ENCODE data around the gene RTN4IP1. TPM values are rescaled to one million over a fixed set of nuclear protein-coding genes. Genes with fewer than 3 reads are reported as not detected.

RTN4IP1 gene
- total RNA-seq, 2 experiments from 2014 or later, result 8.4 to 9.6 TPM

DNA sequence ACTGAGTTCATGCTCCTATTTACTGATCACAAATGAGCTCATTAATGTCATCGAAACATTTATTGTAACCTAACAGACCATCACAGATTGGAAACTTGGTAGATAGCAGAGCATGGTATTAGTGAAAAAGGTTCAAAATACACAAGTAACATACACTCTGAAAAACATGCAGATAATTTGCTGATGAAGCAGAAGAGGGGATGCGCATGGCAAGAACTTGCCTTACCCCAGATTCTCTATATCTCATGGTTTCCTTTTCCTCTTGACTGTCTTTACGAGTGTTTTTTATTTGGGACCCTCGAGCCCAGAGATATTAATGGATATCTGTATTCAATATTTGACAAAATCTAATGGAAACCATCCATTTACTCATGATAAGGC is 37.7 kb upstream of the RTN4IP1 start:
- H3K4me3 Mint-ChIP-seq, result no peak overlapping the region
- intact Hi-C loops (cut with micrococcal nuclease), result no loop called here
- peaks cover 3% of the 10 kb centered on the region for H3K4me1 Mint-ChIP-seq (ENCODE audit: low read depth)
- H3K27ac Mint-ChIP-seq, result no peak overlapping the region
- DNase-seq, result no peak
- POLR2A ChIA-PET, result no interaction called here
- H3K36me3 Mint-ChIP-seq (ENCODE audit: low read depth), result peaks cover 29% of the 10 kb centered on the region
- no peaks in the 10 kb centered on the region for H3K9me3 Mint-ChIP-seq
- TF ChIP-seq, protein P1, sequence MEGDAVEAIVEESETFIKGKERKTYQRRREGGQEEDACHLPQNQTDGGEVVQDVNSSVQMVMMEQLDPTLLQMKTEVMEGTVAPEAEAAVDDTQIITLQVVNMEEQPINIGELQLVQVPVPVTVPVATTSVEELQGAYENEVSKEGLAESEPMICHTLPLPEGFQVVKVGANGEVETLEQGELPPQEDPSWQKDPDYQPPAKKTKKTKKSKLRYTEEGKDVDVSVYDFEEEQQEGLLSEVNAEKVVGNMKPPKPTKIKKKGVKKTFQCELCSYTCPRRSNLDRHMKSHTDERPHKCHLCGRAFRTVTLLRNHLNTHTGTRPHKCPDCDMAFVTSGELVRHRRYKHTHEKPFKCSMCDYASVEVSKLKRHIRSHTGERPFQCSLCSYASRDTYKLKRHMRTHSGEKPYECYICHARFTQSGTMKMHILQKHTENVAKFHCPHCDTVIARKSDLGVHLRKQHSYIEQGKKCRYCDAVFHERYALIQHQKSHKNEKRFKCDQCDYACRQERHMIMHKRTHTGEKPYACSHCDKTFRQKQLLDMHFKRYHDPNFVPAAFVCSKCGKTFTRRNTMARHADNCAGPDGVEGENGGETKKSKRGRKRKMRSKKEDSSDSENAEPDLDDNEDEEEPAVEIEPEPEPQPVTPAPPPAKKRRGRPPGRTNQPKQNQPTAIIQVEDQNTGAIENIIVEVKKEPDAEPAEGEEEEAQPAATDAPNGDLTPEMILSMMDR (IDR thresholded peaks at IDR 0.05), result no peak
- no peak for ATAC-seq
- CTCF ChIA-PET, result no interaction called here
- no peaks in the 10 kb centered on the region for H3K27me3 Mint-ChIP-seq

DNA sequence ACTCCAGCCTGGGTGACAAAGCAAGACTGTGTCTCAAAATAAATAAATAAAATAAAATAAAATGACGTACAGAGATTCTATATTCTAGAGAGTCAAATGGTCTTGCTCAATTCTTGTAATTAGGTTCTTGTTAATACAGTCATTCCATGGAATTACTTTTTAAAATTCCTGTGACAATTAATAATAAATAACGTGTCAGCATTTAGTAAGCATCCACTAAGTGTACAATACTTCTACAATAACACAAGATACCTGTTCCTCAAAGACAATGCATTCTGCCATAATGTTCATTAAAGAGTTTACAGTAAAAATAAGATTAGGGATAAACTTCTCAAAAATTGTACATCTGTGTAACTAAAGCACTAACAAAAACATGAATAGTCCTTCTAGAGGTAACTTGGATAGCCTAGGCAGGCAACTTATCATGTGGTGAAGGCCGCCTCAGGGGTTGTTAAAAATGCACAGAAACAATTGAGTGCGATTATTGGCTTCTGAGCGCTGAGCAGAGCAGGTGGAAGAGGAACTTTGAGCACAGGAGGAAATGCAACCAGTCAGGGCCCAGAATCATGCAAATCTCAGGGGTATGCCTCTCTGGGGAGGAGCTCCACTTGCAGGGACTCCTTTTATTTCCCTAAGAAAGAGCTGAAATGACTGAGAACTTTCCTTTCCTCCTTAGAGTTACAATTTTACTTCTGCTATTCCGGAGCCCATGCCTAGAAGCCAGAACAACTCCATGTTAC is 37.2 kb upstream of the RTN4IP1 start:
- DNase-seq (no peak), ATAC-seq (no peak)
- peaks cover 3% of the 10 kb centered on the region for H3K4me1 Mint-ChIP-seq (ENCODE audit: low read depth)
- POLR2A ChIA-PET, result no interaction called here
- H3K4me3 Mint-ChIP-seq, result no peak overlapping the region
- intact Hi-C loops (cut with micrococcal nuclease), result no loop called here
- H3K27ac Mint-ChIP-seq, result no peak overlapping the region
- CTCF ChIA-PET, result no interaction called here
- no peaks in the 10 kb centered on the region for H3K9me3 Mint-ChIP-seq
- H3K36me3 Mint-ChIP-seq (ENCODE audit: low read depth), result peaks cover 30% of the 10 kb centered on the region
- TF ChIP-seq, protein P1 (IDR thresholded peaks at IDR 0.05), result no peak
- no peaks in the 10 kb centered on the region for H3K27me3 Mint-ChIP-seq

DNA sequence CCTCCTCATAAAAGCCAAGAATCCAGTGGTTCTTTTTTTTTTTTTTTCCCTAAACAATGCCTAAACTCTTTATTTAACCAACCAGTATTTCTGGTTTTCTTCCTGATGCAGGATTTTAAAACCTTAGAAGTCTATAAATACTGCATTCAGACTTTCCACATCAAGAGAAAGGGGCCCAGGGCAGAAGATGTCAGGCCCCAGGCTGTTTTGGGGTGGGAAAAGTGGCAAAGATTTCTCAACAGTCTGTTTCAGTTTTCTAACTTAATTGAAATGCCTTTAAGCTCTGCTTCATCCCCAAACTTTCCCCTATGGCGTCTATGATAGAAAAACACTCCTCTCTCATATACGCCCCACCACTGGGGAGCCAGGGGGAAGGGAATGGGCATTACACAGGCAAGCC is 33.2 kb upstream of the RTN4IP1 start:
- DNase-seq (no peak), ATAC-seq (no peak)
- peaks cover 8% of the 10 kb centered on the region for H3K9me3 Mint-ChIP-seq
- H3K4me1 Mint-ChIP-seq (ENCODE audit: low read depth), result peaks cover 3% of the 10 kb centered on the region
- ChIA-PET CTCF (interaction anchor here (1.2 kb wide), 1 partner anchor 317 kb away, joined by 3 read pairs; no protein-coding TSS in a partner anchor), POLR2A (no interaction called here)
- no peak overlapping the region for H3K4me3 Mint-ChIP-seq
- TF ChIP-seq, protein P1 (IDR thresholded peaks at IDR 0.05), result no peak
- peaks cover 60% of the 10 kb centered on the region for H3K36me3 Mint-ChIP-seq (ENCODE audit: low read depth)
- no peaks in the 10 kb centered on the region for H3K27me3 Mint-ChIP-seq
- no peak overlapping the region for H3K27ac Mint-ChIP-seq
- intact Hi-C loops (cut with micrococcal nuclease), result no loop called here

DNA sequence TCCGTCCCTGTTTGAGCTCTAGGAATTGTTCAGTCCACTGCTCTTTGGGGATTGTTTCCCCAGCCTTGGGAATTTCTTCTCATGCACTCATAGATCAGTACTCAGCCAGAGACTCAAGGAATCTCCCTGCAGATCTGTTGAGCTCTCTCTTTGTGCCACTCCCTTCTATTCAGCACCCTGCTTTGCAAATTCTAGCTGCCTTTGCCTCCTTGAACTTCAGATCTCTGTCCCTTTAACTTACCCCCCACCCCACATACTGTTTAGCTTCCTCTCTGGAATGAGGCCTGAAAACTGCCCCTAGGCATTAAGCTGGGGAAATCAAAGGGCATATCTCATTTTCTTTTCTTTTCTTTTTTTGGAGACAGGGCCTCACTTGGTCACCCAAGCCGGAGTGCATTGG is 30.6 kb upstream of the RTN4IP1 start:
- Mint-ChIP-seq H3K9me3 (peaks cover 8% of the 10 kb centered on the region), H3K27me3 (no peaks in the 10 kb centered on the region), H3K4me1 (ENCODE audit: low read depth) (peaks cover 3% of the 10 kb centered on the region), H3K36me3 (ENCODE audit: low read depth) (peaks cover 73% of the 10 kb centered on the region), H3K4me3 (no peak overlapping the region), H3K27ac (no peak overlapping the region)
- no peak for DNase-seq
- intact Hi-C loops (cut with micrococcal nuclease), result no loop called here
- TF ChIP-seq, protein P1 (IDR thresholded peaks at IDR 0.05), result no peak
- ChIA-PET POLR2A (no interaction called here), CTCF (interaction anchor here (0.8 kb wide), 1 partner anchor 52 kb away, joined by 4 read pairs; no protein-coding TSS in a partner anchor)
- ATAC-seq, result no peak

DNA sequence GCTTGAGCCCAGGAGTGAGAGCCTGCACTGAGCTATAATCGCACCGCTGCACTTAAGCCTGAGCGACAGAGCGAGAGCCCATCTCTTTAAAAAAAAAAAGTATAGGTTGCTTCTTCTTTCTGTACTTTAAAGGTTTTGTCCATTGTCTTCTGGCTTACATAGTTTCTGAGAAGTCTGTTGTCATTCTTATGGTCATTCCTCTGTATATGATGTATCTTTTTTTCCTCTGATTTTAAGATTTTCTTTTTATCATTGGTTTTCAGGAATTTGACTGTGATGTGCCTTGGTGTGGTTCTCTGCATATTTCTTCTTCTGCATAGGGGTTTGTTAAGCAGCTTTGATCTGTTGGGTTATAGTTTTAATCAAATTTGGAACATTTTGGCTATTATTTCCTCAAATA is 29.2 kb upstream of the RTN4IP1 start:
- Mint-ChIP-seq H3K4me1 (ENCODE audit: low read depth) (peaks cover 1% of the 10 kb centered on the region), H3K27ac (no peak overlapping the region), H3K9me3 (peaks cover 8% of the 10 kb centered on the region), H3K27me3 (no peaks in the 10 kb centered on the region), H3K4me3 (no peak overlapping the region), H3K36me3 (ENCODE audit: low read depth) (peaks cover 70% of the 10 kb centered on the region)
- no peak for ATAC-seq
- DNase-seq, result no peak
- TF ChIP-seq, protein P1 (IDR thresholded peaks at IDR 0.05), result no peak
- CTCF ChIA-PET, result interaction anchor here (0.6 to 1.2 kb wide), 3 partner anchors 30 to 590 kb away, joined by 3 read pairs; no protein-coding TSS in a partner anchor
- intact Hi-C loops (cut with micrococcal nuclease), result no loop called here
- POLR2A ChIA-PET, result no interaction called here
